ENCODE results near the gene IL1RAPL2.

Gene IL1RAPL2

DNA sequence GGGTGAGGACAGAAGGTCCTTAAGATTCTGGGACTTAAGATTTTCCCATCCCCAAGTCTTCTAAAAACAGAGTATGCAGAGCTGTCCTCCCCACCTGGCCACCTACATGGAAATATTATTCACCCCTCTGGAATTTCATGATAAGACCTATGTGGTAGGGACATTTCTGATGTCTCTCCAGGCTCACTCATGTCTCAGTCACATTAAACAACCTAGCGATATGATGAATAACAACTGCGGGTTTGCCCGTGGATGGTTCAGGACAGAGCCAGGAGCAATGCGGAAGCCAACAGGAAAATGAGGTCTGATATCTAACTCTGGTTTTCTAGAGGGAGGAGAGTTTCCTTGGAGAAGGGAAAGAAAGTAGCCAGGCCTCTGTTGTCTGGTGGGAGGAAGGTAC, 607.1 kb downstream of the IL1RAPL2 start:
- no peak overlapping the region for H3K4me2 ChIP-seq (ENCODE audit: low read depth, low read length, poor library complexity, severe bottlenecking)
- H2AFZ ChIP-seq (ENCODE audit: low read depth, low read length, severe bottlenecking): no peak overlapping the region
- no peaks in the 10 kb centered on the region for H3F3A ChIP-seq (ENCODE audit: insufficient read depth)
- no peak for TF ChIP-seq EZH2phosphoT487 (conservative IDR thresholded peaks at IDR 0.05; ENCODE audit: low read length)
- TF ChIP-seq, protein P1, sequence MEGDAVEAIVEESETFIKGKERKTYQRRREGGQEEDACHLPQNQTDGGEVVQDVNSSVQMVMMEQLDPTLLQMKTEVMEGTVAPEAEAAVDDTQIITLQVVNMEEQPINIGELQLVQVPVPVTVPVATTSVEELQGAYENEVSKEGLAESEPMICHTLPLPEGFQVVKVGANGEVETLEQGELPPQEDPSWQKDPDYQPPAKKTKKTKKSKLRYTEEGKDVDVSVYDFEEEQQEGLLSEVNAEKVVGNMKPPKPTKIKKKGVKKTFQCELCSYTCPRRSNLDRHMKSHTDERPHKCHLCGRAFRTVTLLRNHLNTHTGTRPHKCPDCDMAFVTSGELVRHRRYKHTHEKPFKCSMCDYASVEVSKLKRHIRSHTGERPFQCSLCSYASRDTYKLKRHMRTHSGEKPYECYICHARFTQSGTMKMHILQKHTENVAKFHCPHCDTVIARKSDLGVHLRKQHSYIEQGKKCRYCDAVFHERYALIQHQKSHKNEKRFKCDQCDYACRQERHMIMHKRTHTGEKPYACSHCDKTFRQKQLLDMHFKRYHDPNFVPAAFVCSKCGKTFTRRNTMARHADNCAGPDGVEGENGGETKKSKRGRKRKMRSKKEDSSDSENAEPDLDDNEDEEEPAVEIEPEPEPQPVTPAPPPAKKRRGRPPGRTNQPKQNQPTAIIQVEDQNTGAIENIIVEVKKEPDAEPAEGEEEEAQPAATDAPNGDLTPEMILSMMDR (IDR thresholded peaks at IDR 0.05; ENCODE audit: insufficient read depth, low read length, poor library complexity, severe bottlenecking): no peak
- H4K20me1 ChIP-seq (ENCODE audit: low read depth, low read length): no peaks in the 10 kb centered on the region
- H3K9me3 ChIP-seq (ENCODE audit: insufficient read depth, low read length): no peaks in the 10 kb centered on the region
- H3K9me2 ChIP-seq (replicated peaks; ENCODE audit: insufficient read depth, low read length): no peaks in the 10 kb centered on the region
- no peaks in the 10 kb centered on the region for H3K27me3 ChIP-seq (ENCODE audit: low read length)
- no peak overlapping the region for H3K4me3 ChIP-seq (ENCODE audit: insufficient read depth, low read length, poor library complexity, severe bottlenecking)
- H3K27ac ChIP-seq (ENCODE audit: low read depth, low read length): no peak overlapping the region
- no peak overlapping the region for H3K9ac ChIP-seq (ENCODE audit: low read length)
- no peaks in the 10 kb centered on the region for H3K79me2 ChIP-seq (ENCODE audit: insufficient read depth, low read length)
- no peaks in the 10 kb centered on the region for H3K36me3 ChIP-seq (ENCODE audit: low read length)

DNA sequence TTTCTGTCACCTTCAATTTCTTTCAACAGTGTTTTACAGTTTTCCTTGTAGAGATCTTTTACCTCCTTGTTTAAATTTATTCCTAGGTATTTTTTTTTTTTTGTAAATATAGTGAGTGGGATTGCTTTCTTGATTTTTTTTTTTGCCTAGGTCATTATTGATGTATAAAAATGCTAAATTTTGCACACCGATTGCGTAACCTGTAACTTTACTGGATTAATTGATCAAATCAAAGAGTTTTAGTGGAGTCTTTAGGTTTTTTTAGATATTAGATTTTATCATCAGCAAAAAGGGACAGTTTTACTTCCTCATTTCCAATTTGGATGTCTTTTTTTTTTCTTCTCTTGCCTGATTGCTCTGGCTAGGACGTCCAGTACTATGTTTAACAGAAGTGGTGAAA, 613.6 kb downstream of the IL1RAPL2 start:
- H4K20me1 ChIP-seq (ENCODE audit: low read depth, low read length): no peaks in the 10 kb centered on the region
- H3K9me3 ChIP-seq (ENCODE audit: insufficient read depth, low read length): no peaks in the 10 kb centered on the region
- H3K27ac ChIP-seq (ENCODE audit: low read depth, low read length): no peak overlapping the region
- no peak overlapping the region for H3K4me3 ChIP-seq (ENCODE audit: insufficient read depth, low read length, poor library complexity, severe bottlenecking)
- no peak overlapping the region for H3K4me2 ChIP-seq (ENCODE audit: low read depth, low read length, poor library complexity, severe bottlenecking)
- TF ChIP-seq, protein P1 (IDR thresholded peaks at IDR 0.05; ENCODE audit: insufficient read depth, low read length, poor library complexity, severe bottlenecking): no peak
- TF ChIP-seq EZH2phosphoT487 (conservative IDR thresholded peaks at IDR 0.05; ENCODE audit: low read length): no peak
- H3K79me2 ChIP-seq (ENCODE audit: insufficient read depth, low read length): no peaks in the 10 kb centered on the region
- no peaks in the 10 kb centered on the region for H3K27me3 ChIP-seq (ENCODE audit: low read length)
- H3K9ac ChIP-seq (ENCODE audit: low read length): no peak overlapping the region
- H3K9me2 ChIP-seq (replicated peaks; ENCODE audit: insufficient read depth, low read length): no peaks in the 10 kb centered on the region
- no peaks in the 10 kb centered on the region for H3K36me3 ChIP-seq (ENCODE audit: low read length)
- no peaks in the 10 kb centered on the region for H3F3A ChIP-seq (ENCODE audit: insufficient read depth)
- no peak overlapping the region for H2AFZ ChIP-seq (ENCODE audit: low read depth, low read length, severe bottlenecking)

DNA sequence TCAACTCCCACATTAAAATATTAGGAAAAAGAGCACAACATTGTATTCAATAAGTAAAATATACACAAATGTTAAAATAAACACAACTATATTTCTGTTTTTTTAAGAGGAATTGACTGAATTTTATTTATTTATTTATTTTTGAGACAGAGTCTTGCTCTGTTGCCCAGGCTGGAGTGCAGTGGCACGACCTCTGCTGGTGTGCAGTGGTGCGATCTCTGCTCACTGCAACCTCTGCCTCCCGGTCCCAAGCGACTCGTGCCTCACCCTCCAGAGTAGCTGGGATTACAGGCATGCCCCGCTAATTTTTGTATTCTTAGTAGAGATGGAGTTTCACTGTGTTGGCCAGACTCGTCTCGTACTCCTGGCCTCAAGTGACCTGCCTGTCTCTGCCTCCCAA, 623.1 kb downstream of the IL1RAPL2 start:
- Histone ChIP-seq H3K79me2 (ENCODE audit: insufficient read depth, low read length) (no peaks in the 10 kb centered on the region), H3K9me2 (replicated peaks; ENCODE audit: insufficient read depth, low read length) (no peaks in the 10 kb centered on the region), H3K9ac (ENCODE audit: low read length) (no peak overlapping the region), H3K4me3 (ENCODE audit: insufficient read depth, low read length, poor library complexity, severe bottlenecking) (no peak overlapping the region), H3F3A (ENCODE audit: insufficient read depth) (no peaks in the 10 kb centered on the region), H3K9me3 (ENCODE audit: insufficient read depth, low read length) (no peaks in the 10 kb centered on the region), H3K27me3 (ENCODE audit: low read length) (no peaks in the 10 kb centered on the region), H4K20me1 (ENCODE audit: low read depth, low read length) (no peaks in the 10 kb centered on the region), H3K4me2 (ENCODE audit: low read depth, low read length, poor library complexity, severe bottlenecking) (no peak overlapping the region), H2AFZ (ENCODE audit: low read depth, low read length, severe bottlenecking) (no peak overlapping the region), H3K36me3 (ENCODE audit: low read length) (no peaks in the 10 kb centered on the region), H3K27ac (ENCODE audit: low read depth, low read length) (no peak overlapping the region)
- TF ChIP-seq, protein P1 (IDR thresholded peaks at IDR 0.05; ENCODE audit: insufficient read depth, low read length, poor library complexity, severe bottlenecking): no peak
- TF ChIP-seq EZH2phosphoT487 (conservative IDR thresholded peaks at IDR 0.05; ENCODE audit: low read length): no peak

Data from SU-DHL-6 (cell line).